Left ventricle myocardium superior (tissue), 1 donor: Measurements from ENCODE around the gene CSTF3. TPM values are rescaled to one million over a fixed set of nuclear protein-coding genes. Genes with fewer than 3 reads are reported as not detected.
"Not testable (repeated sequence)": the region's sequence is repeated elsewhere in the genome, so short reads cannot be mapped to it uniquely, and the experiment has no call there.

Source experiments
- ATAC-seq: fragments of 200-7000 bp; cut with Tn5 transposase; one replicate; pipeline ENCODE4 v1.9.1; 2020; ENCODE audit warnings: mild to moderate bottlenecking, moderate library complexity
- DNase-seq: peaks from one replicate; pipeline ENCODE4 v3.0.0-alpha.2; 2020
- intact Hi-C: fragments of 100-400 bp; cut with micrococcal nuclease; formaldehyde crosslinking; loops from one replicate; pipeline ENCODE4 v1.11.0; 2022
- long read RNA-seq: library from polyadenylated mRNA; unstranded; transcript quantifications from one replicate; pipeline ENCODE4 v2.0.0, GENCODE V29; 2021
- total RNA-seq: library from RNA; stranded (reverse); fragmentation: NEBNext Ultra II Directional; extraction: Animal tissue kit (Norgen Biotek cat#: 25700); gene quantifications from one replicate; pipeline ENCODE4 v1.2.1, GENCODE V29; 2021
- donor health status: DM: no; HTN: yes; CAD: no; lungs with severe emphysema.

CSTF3 gene
- 9.8 TPM for total RNA-seq
- long read RNA-seq, partial matches to known transcripts = 1 of 10 reads
- long read RNA-seq, other reads (novel, unspliced or antisense) = 1 of 10 reads

- DNase-seq (peak; percentile 100), ATAC-seq (peak; percentile 99)
- intact Hi-C loops = loop anchor here (10.0 kb wide), 1 partner anchor 523 kb away; no protein-coding TSS in a partner anchor
Observed at GRCh38 chr11:33161120-33162005, at the start of gene CSTF3. Gene CSTF3, minus strand, starts transcription at chr11:33161480. Its CDS starts 155 bp downstream, at chr11:33161325.

GRCh38 chr11:33208150-33208549 is 46.9 kb upstream of the CSTF3 start:
- DNase-seq (no peak), ATAC-seq (no peak)
- intact Hi-C loops = no loop called here

- ATAC-seq (peak; percentile 82), DNase-seq (peak; percentile 43)
- intact Hi-C loops = no loop called here
Observed at GRCh38 chr11:33207408-33207985, 46.2 kb upstream of the CSTF3 start.

GRCh38 chr11:33197915-33198727 is 36.8 kb upstream of the CSTF3 start:
- intact Hi-C loops = no loop called here
- ATAC-seq = peak; percentile 13
- DNase-seq = no peak

- intact Hi-C loops = no loop called here
- ATAC-seq = no peak
- no peak for DNase-seq
Observed at GRCh38 chr11:33195462-33196173, 34.3 kb upstream of the CSTF3 start.

GRCh38 chr11:33194455-33194854 is 33.2 kb upstream of the CSTF3 start:
- intact Hi-C loops = no loop called here
- ATAC-seq (no peak), DNase-seq (no peak)

- intact Hi-C loops = no loop called here
- DNase-seq = no peak
- no peak for ATAC-seq
Observed at GRCh38 chr11:33191467-33191866, 30.2 kb upstream of the CSTF3 start.

- ATAC-seq = no peak
Observed at GRCh38 chr11:33187998-33188722, 26.9 kb upstream of the CSTF3 start.

GRCh38 chr11:33185756-33186155 is 24.5 kb upstream of the CSTF3 start:
- no peak for ATAC-seq
- DNase-seq = no peak
- intact Hi-C loops = no loop called here

More at GRCh38 chr11:33187998-33188722, 26.9 kb upstream of the CSTF3 start:
- intact Hi-C loops = no loop called here
- no peak for DNase-seq

GRCh38 chr11:33182246-33182878 is 21.1 kb upstream of the CSTF3 start:
- ATAC-seq (no peak), DNase-seq (no peak)
- intact Hi-C loops = no loop called here

- intact Hi-C loops = no loop called here
- no peak for ATAC-seq
- no peak for DNase-seq
Observed at GRCh38 chr11:33179348-33179803, 18.1 kb upstream of the CSTF3 start.

GRCh38 chr11:33178443-33179180 is 17.3 kb upstream of the CSTF3 start:
- DNase-seq (no peak), ATAC-seq (no peak)
- intact Hi-C loops = no loop called here

GRCh38 chr11:33177676-33178336 is 16.5 kb upstream of the CSTF3 start:
- intact Hi-C loops = no loop called here
- no peak for ATAC-seq
- no peak for DNase-seq

GRCh38 chr11:33176760-33177159 is 15.5 kb upstream of the CSTF3 start:
- intact Hi-C loops, DNase-seq, ATAC-seq: not testable (repeated sequence)

- intact Hi-C loops = no loop called here
- ATAC-seq (peak; percentile 69), DNase-seq (no peak)
Observed at GRCh38 chr11:33172996-33173395, 11.7 kb upstream of the CSTF3 start.

GRCh38 chr11:33172345-33172744 is 11.1 kb upstream of the CSTF3 start:
- intact Hi-C loops = no loop called here
- no peak for DNase-seq
- ATAC-seq = no peak

GRCh38 chr11:33171251-33171650 is 10.0 kb upstream of the CSTF3 start:
- DNase-seq (no peak), ATAC-seq (no peak)
- intact Hi-C loops = no loop called here
